NCI-H1417 treated with DMSO at 0.1 percent for 48 hours (cell line): ENCODE results near the gene FAM83G.

Experiments
- DNase-seq: peaks from one replicate; lab custom pipeline; 2025; lab: John Stamatoyannopoulos, UW

The FAM83G gene

GRCh38 chr17:18920911-18921441, 83.6 kb downstream of the FAM83G start:
- no peak for DNase-seq

GRCh38 chr17:18919963-18920362, 84.6 kb downstream of the FAM83G start:
- no peak for DNase-seq
